H1 (cell line): Measurements from ENCODE around the gene XKR8. TPM values are rescaled to one million over a fixed set of nuclear protein-coding genes. Genes with fewer than 3 reads are reported as not detected.

Experiments used
- CTCF ChIA-PET: fragments of 300-600 bp; sonication (Branson Sonifier 250); formaldehyde crosslinking; loops from one replicate; lab custom pipeline; 2021; ENCODE audit not compliant: partially characterized antibody; lab: Charles Lee
- POLR2A ChIA-PET: fragments of 300-600 bp; sonication (Branson Sonifier 250); formaldehyde crosslinking; loops from one replicate; lab custom pipeline; 2021; ENCODE audit warnings: inconsistent platforms; ENCODE audit not compliant: partially characterized antibody; lab: Charles Lee
- DNase-seq, 2 experiments: peaks; one replicate each; pipeline versions ENCODE4 v3.0.0 to v3.0.0-alpha.2; 2010 to 2022; ENCODE audit warnings: low spot score in 2 of 2, low read depth in 1 of 2, mixed read lengths in 1 of 2
- FAIRE-seq: peaks from 2 replicates; lab custom pipeline; 2011; peaks lifted over from hg19 to GRCh38; lab: Jason Lieb, UNC
- H2AFZ ChIP-seq: 2 replicates; pipeline ENCODE4 v1.8.1; 2012; ENCODE audit warnings: low read length, inconsistent platforms
- H2AK5ac ChIP-seq: 2 replicates; pipeline ENCODE4 v1.6.1; 2013; ENCODE audit warnings: low read depth, low read length
- H2BK120ac ChIP-seq: replicated peaks from 2 replicates; pipeline ENCODE3; 2013; ENCODE audit warnings: low read depth, low read length, inconsistent platforms
- H2BK12ac ChIP-seq: 2 replicates; pipeline ENCODE4 v1.6.1; 2013; ENCODE audit warnings: low read depth, low read length
- H2BK15ac ChIP-seq: 2 replicates; pipeline ENCODE4 v1.6.1; 2013; ENCODE audit warnings: low read length
- H2BK20ac ChIP-seq: 2 replicates; pipeline ENCODE4 v1.6.1; 2013; ENCODE audit warnings: low read length
- H2BK5ac ChIP-seq: 2 replicates; pipeline ENCODE4 v1.6.1; 2013; ENCODE audit warnings: low read depth, low read length
- H3K14ac ChIP-seq: 2 replicates; pipeline ENCODE4 v1.6.1; 2013; ENCODE audit warnings: inconsistent platforms; ENCODE audit not compliant: insufficient read length
- H3K18ac ChIP-seq: 2 replicates; pipeline ENCODE4 v1.6.1; 2013; ENCODE audit warnings: low read length; ENCODE audit errors: extremely low read depth
- H3K23ac ChIP-seq: 2 replicates; pipeline ENCODE4 v1.6.1; 2013; ENCODE audit warnings: inconsistent platforms; ENCODE audit not compliant: insufficient read length
- H3K23me2 ChIP-seq: 2 replicates; pipeline ENCODE4 v1.6.1; 2013; ENCODE audit warnings: low read depth, low read length
- H3K27ac ChIP-seq: 2 replicates; pipeline ENCODE4 v1.6.1; 2011; ENCODE audit warnings: low read depth, low read length, inconsistent platforms
- H3K27me3 ChIP-seq, 4 experiments: replicated peaks in 1 of 4; 1 replicate in 1 of 4; 2 replicates in 3 of 4; pipeline versions ENCODE4 v1.6.1 to v1.8.1; 2011 to 2013; ENCODE audit warnings: low read length in 3 of 4, mild to moderate bottlenecking in 3 of 4, inconsistent platforms in 2 of 4, mixed read lengths in 2 of 4, moderate library complexity in 1 of 4; ENCODE audit not compliant: control insufficient read depth in 3 of 4, insufficient read depth in 3 of 4; ENCODE audit errors: extremely low read depth in 1 of 4
- H3K36me3 ChIP-seq, 4 experiments: 2 replicates each; pipeline versions ENCODE4 v1.6.1 to v1.8.1; 2011 to 2013; ENCODE audit warnings: mild to moderate bottlenecking in 4 of 4, low read length in 3 of 4, moderate library complexity in 2 of 4, control low read depth in 1 of 4, inconsistent platforms in 1 of 4; ENCODE audit not compliant: insufficient read depth in 4 of 4, control insufficient read depth in 2 of 4
- H3K4ac ChIP-seq: replicated peaks from 2 replicates; pipeline ENCODE3; 2013; ENCODE audit warnings: low read length, low read depth, mixed read lengths, inconsistent platforms; ENCODE audit not compliant: insufficient read length
- H3K4me1 ChIP-seq, 4 experiments: replicated peaks in 1 of 4; 1 replicate in 1 of 4; 2 replicates in 3 of 4; pipeline versions ENCODE4 v1.6.1 to v1.8.1; 2011 to 2013; ENCODE audit warnings: low read length in 3 of 4, inconsistent platforms in 2 of 4, mixed read lengths in 1 of 4; ENCODE audit not compliant: insufficient read depth in 4 of 4, control insufficient read depth in 3 of 4
- H3K4me2 ChIP-seq, 2 experiments: 2 replicates each; pipeline versions ENCODE4 v1.6.1 to v1.8.1; 2011 to 2013; ENCODE audit warnings: low read depth in 2 of 2, low read length in 2 of 2, control low read depth in 1 of 2, inconsistent platforms in 1 of 2, mild to moderate bottlenecking in 1 of 2; ENCODE audit not compliant: insufficient read depth in 1 of 2
- H3K4me3 ChIP-seq, 4 experiments: fragments of 200-600, 300-600 bp in 1 of 4; sonication (generic), shearing (Covaris generic), sonication (Bioruptor Twin) in 1 of 4; 2 replicates each; pipeline versions ENCODE4 v1.5.1 to v1.8.1; 2011 to 2016; ENCODE audit warnings: low read length in 4 of 4, low read depth in 3 of 4, control low read depth in 2 of 4, inconsistent platforms in 2 of 4, mild to moderate bottlenecking in 2 of 4, mixed read lengths in 1 of 4, moderate library complexity in 1 of 4; ENCODE audit not compliant: insufficient read depth in 2 of 4; ENCODE audit errors: extremely low read depth in 1 of 4
- H3K56ac ChIP-seq: replicated peaks from 2 replicates; pipeline ENCODE3; 2013; ENCODE audit warnings: low read depth, mild to moderate bottlenecking, mixed read lengths, low read length, inconsistent platforms; ENCODE audit not compliant: insufficient read length
- H3K79me1 ChIP-seq: 2 replicates; pipeline ENCODE4 v1.6.1; 2013; ENCODE audit warnings: low read depth, low read length, control low read depth
- H3K79me2 ChIP-seq, 2 experiments: 2 replicates each; pipeline versions ENCODE4 v1.6.1 to v1.8.1; 2012 to 2013; ENCODE audit warnings: low read length in 2 of 2, mild to moderate bottlenecking in 2 of 2, inconsistent platforms in 1 of 2; ENCODE audit not compliant: insufficient read depth in 2 of 2, control insufficient read depth in 1 of 2
- H3K9ac ChIP-seq, 4 experiments: replicated peaks in 1 of 4; 1 replicate in 1 of 4; 2 replicates in 3 of 4; pipeline versions ENCODE4 v1.6.1 to v1.8.1; 2011 to 2013; ENCODE audit warnings: low read depth in 3 of 4, low read length in 3 of 4, control low read depth in 2 of 4, mild to moderate bottlenecking in 2 of 4, moderate library complexity in 2 of 4, inconsistent platforms in 1 of 4; ENCODE audit errors: extremely low read depth in 1 of 4
- H3K9me3 ChIP-seq, 2 experiments: 2 replicates each; pipeline versions ENCODE4 v1.6.1 to v1.8.1; 2012 to 2013; ENCODE audit warnings: mild to moderate bottlenecking in 2 of 2, moderate library complexity in 2 of 2, control low read depth in 1 of 2, inconsistent platforms in 1 of 2, low read depth in 1 of 2, low read length in 1 of 2, mixed read lengths in 1 of 2; ENCODE audit not compliant: insufficient read depth in 2 of 2
- H4K20me1 ChIP-seq, 2 experiments: replicated peaks in 1 of 2; 2 replicates each; pipeline versions ENCODE3 to v1.8.1; 2011 to 2013; ENCODE audit warnings: inconsistent platforms in 2 of 2, low read length in 2 of 2, mild to moderate bottlenecking in 1 of 2; ENCODE audit not compliant: insufficient read depth in 2 of 2, control insufficient read depth in 1 of 2
- H4K5ac ChIP-seq: 2 replicates; pipeline ENCODE4 v1.6.1; 2013; ENCODE audit warnings: low read length, low read depth, mixed read lengths, inconsistent platforms; ENCODE audit not compliant: insufficient read length
- H4K8ac ChIP-seq: 2 replicates; pipeline ENCODE4 v1.8.0; 2013; ENCODE audit warnings: mild to moderate bottlenecking, moderate library complexity, low read length, inconsistent platforms; ENCODE audit not compliant: insufficient read depth; ENCODE audit errors: extremely low read depth
- H4K91ac ChIP-seq: replicated peaks from 2 replicates; pipeline ENCODE3; 2013; ENCODE audit warnings: low read length, mixed read lengths, inconsistent platforms; ENCODE audit not compliant: insufficient read length
- EP300 ChIP-seq, 2 experiments: IDR thresholded peaks; 1 replicate in 1 of 2; 2 replicates in 1 of 2; pipeline ENCODE4 v1.6.1; 2011 to 2012; ENCODE audit warnings: low read depth in 2 of 2, low read length in 2 of 2, mild to moderate bottlenecking in 2 of 2, borderline replicate concordance in 1 of 2, inconsistent platforms in 1 of 2, moderate library complexity in 1 of 2
- RFX5 ChIP-seq: IDR thresholded peaks from 2 replicates; pipeline ENCODE4 v1.6.1; 2011; ENCODE audit warnings: low read depth, low read length, improper control_type of control experiment, borderline replicate concordance
- WGBS, 2 experiments: shearing (Covaris generic) in 1 of 2; methylation state at CpG; one replicate each; pipeline versions ENCODE4 v1.1.6 to v1.1.7; 2013 to 2015; ENCODE audit warnings: low lambda C conversion rate in 2 of 2, mixed read lengths in 2 of 2, inconsistent platforms in 1 of 2, low coverage in 1 of 2, missing lambda C conversion rate in 1 of 2; ENCODE audit not compliant: insufficient replicate concordance in 2 of 2, insufficient coverage in 1 of 2, insufficient read length in 1 of 2; ENCODE audit errors: extremely low coverage in 1 of 2, missing lambda C conversion rate in 1 of 2; 5-methylcytosine and 5-hydroxymethylcytosine counted together
- polyA plus RNA-seq, 7 experiments: library from polyadenylated mRNA; depleted of rRNA in 3 of 7; stranded (reverse) in 5 of 7; unstranded in 2 of 7; fragments of >200 nt in 5 of 7; fragments of 200-250 nt in 2 of 7; gene quantifications; 1 replicate in 5 of 7; 2 replicates in 1 of 7; 4 replicates in 1 of 7; pipeline versions ENCODE4 v1.2.1 to v1.2.3, GENCODE V29; 2011 to 2013; ENCODE audit warnings: missing spikeins in 2 of 7, mixed read lengths in 2 of 7
- total RNA-seq: library from RNA; stranded (reverse); fragmentation: NEBNext Ultra II Directional; extraction: Animal tissue kit (Norgen Biotek cat#: 25700); gene quantifications from 2 replicates; pipeline ENCODE4 v1.2.1, GENCODE V29; 2021

Gene XKR8
- total and polyA plus RNA-seq, 2 of the 8 experiments (the other 6 are each of a cell fraction or from before 2014, with no cell fraction given) = 14.2 to 16.3 TPM

GRCh38 chr1:27956761-27957160 is 3.0 kb upstream of the XKR8 start:
- TF ChIP-seq RFX5 (no peak), EP300 (IDR thresholded peaks at IDR 0.05; ENCODE audit: borderline replicate concordance in 1 of 2, low read depth in 2 of 2, low read length in 2 of 2) (peak in 1 of 2 experiments; percentile 36; a peak in 1 of 3 replicates)
- H3K23me2 ChIP-seq = peaks cover 11% of the 10 kb centered on the region
- POLR2A ChIA-PET = interaction anchor here (0.7 to 2.7 kb wide), 5 partner anchors 10 to 65 kb away, joined by 3 to 16 read pairs (median 4); no protein-coding TSS in a partner anchor
- H2BK12ac ChIP-seq = no peak overlapping the region
- no peak overlapping the region for H2BK120ac ChIP-seq
- no peak overlapping the region for H3K18ac ChIP-seq
- FAIRE-seq (no peak), DNase-seq (no peak)
- H3K14ac ChIP-seq = no peak overlapping the region
- no peak overlapping the region for H2BK15ac ChIP-seq
- H2AFZ ChIP-seq = no peak overlapping the region
- H4K5ac ChIP-seq = no peak overlapping the region
- H3K9me3 ChIP-seq = no peaks in the 10 kb centered on the region
- H3K23ac ChIP-seq = no peak overlapping the region
- peaks cover 0 to 3% of the 10 kb centered on the region in 2 experiments for H4K20me1 ChIP-seq
- 87% methylated on average over 6 of the region's 6 CpGs; no CpG with 5 or more reads in 1 of the 2 experiments for WGBS, 2 experiments
- H2AK5ac ChIP-seq = no peak overlapping the region
- no peaks in the 10 kb centered on the region for H3K27me3 ChIP-seq
- H3K4ac ChIP-seq = no peak overlapping the region
- H3K56ac ChIP-seq = no peak overlapping the region
- no peak overlapping the region for H3K4me2 ChIP-seq
- CTCF ChIA-PET = interaction anchor here (1.0 to 6.4 kb wide), 4 partner anchors 9 to 285 kb away, joined by 3 to 46 read pairs (median 6); partner anchors contain the start of gene IFI6
- no peak overlapping the region for H3K4me3 ChIP-seq
- H3K79me2 ChIP-seq = no peaks in the 10 kb centered on the region
- no peak overlapping the region for H2BK5ac ChIP-seq
- no peak overlapping the region for H4K91ac ChIP-seq
- peaks cover 14 to 52% (median 27%) of the 10 kb centered on the region in 4 experiments for H3K36me3 ChIP-seq
- H3K79me1 ChIP-seq = no peaks in the 10 kb centered on the region
- no peak overlapping the region for H3K9ac ChIP-seq
- no peak overlapping the region for H2BK20ac ChIP-seq
- no peak overlapping the region for H3K27ac ChIP-seq
- H3K4me1 ChIP-seq = peaks cover 0 to 11% (median 8%) of the 10 kb centered on the region in 4 experiments; a peak in 6 of 7 replicates
- no peak overlapping the region for H4K8ac ChIP-seq
